ENCODE results near the gene IRAK2.
"Not testable (repeated sequence)": the region's sequence is repeated elsewhere in the genome, so short reads cannot be mapped to it uniquely, and the experiment has no call there.

The IRAK2 gene

DNA sequence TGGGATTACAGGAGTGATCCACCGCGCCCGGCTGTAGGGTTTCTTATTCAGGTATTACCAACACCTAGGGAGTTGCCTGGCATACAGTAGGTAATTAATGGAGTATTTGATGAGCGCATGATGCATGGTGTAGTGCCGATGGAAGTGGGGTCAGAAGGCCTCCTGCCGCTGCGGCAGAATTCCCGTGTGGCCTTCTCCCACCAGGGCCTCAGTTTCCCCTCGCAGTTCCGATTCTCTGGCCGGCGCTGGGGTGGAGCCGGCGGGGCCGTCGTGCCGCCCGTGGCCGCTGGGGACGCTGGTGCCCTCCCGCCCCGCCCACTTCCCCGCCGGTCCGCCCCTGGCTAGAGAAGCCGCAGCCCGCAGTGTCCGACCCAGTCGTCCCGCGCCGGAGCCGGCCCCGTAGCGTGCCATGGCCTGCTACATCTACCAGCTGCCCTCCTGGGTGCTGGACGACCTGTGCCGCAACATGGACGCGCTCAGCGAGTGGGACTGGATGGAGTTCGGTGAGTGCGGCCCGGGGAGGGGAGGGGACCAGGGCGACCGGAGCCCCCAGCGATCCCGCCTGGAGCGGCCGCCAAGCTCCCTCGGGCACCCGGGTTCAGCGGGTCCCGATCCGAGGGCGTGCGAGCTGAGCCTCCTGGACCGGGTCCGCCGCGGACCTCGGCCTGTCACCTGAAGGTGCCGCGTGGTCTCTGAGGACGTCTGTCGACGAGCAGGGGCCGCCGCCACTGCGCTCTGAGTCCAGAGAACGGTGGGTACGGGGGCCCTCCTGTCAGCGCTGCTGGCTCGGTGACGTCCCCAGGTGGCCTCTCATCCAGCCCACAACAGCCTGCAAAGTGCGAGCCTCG is at the start of gene IRAK2:
TSS of gene IRAK2 (plus strand) at position 374 of the 848 bp plus-strand sequence. CDS start at position 410, 36 bp downstream.
- no peak for FAIRE-seq

- no peak for FAIRE-seq
These were observed 49.2 kb upstream of the IRAK2 start, which contains the start of gene BRK1 for GRCh38 chr3:10115326-10116137. Gene BRK1 (plus strand): TSS chr3:10115675. CDS start chr3:10115702, 27 bp downstream.

DNA sequence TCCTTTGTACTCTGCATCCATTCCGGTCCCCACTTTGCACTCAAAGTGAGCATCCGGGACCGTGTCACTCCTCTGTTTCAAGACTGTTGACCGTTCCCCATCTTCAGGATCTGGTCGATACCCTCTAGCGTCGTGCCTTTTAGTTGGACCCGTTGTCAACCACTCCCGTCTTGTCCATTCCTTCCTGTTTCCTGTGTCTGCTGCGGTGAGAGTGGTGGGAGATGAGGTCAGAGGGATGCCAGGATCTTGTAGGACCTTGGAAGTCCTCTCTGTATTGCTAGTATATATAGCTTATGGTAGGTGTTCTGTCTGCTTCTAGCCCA is 48.6 kb upstream of the IRAK2 start:
- FAIRE-seq: no peak

DNA sequence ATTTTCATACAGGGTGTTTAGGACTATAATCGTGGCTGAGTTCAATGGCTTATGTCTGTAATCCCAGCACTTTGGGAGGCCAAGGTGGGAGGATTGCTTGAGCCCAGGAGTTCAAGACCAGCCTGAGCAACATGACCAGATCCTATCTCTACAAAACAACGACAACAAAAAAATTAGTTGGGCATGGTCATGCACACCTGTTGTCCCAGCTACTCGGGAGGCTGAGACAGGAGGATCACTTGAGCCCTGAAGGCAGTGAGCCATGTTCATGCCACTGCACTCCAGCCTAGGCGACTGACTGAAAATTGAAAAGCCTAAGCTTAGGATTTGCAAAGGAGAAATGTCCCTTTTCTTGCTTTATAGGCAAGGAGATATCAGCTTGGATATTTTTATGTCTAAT is 47.8 kb upstream of the IRAK2 start:
- no peak for FAIRE-seq

GRCh38 chr3:10119376-10119775 is 45.3 kb upstream of the IRAK2 start:
- no peak for FAIRE-seq

- FAIRE-seq: no peak
These were observed 43.7 kb upstream of the IRAK2 start for GRCh38 chr3:10121064-10121463.

DNA sequence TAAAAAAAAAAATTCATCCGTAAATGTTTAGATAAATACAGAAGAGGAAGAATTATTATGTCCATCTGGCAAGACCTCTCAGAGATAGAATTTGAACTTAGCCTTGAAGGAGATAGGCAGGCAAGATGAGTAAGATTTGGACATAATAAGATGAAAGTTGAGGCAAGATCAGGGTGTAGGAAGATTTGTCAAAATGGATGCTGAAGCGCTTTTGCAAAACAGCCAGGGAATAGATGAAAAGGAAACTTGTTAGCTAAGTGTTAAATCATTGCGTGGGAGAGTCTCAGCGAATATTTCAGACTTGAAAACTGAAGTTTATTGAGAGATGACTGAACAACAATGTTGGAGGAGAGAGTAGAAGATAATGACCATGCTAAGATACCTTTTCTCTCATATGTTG is 42.0 kb upstream of the IRAK2 start:
- no peak for FAIRE-seq

DNA sequence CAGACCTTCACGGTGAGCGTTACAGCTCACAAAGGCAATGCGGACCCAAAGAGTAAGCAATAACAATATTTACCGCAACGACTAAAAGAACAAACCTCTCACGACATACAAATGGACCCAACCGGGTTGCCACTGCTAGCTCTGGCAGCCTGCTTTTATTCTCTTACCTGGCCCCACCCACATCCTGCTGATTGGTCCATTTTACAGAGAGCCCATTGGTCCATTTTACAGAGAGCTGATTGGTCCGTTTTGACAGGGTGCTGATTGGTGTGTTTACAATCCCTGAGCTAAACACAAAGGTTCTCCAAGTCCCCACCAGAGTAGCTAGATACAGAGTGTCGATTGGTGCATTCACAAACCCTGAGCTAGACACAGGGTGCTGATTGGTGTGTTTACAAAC is 28.8 kb upstream of the IRAK2 start:
- not testable (repeated sequence) for FAIRE-seq

DNA sequence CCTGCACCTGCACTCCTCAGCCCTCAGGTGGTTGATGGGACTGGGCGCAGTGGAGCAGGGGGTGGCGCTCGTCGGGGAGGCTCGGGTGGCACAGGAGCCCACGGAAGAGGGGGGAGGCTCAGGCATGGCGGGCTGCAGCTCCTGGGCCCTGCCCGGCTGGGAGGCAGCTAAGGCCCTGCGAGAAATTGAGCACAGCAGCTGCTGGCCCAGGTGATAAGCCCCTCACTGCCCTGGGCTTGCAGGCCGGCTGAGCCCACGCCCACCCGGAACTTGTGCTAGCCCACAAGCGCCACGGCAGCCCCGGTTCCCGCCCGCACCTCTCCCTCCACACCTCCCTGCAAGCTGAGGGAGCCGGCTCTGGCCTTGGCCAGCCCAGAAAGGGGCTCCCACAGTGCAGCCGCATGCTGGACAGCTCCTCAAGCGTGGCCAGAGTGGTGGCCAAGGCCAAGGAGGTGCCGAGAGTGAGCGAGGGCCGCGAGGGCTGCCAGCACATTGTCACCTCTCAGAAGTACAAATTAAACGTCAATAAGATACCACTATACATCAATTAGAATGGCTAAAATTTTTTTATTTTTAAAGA is 28.2 kb upstream of the IRAK2 start:
- FAIRE-seq: no peak

- FAIRE-seq: no peak
These were observed 27.5 kb upstream of the IRAK2 start for GRCh38 chr3:10137178-10137577.

DNA sequence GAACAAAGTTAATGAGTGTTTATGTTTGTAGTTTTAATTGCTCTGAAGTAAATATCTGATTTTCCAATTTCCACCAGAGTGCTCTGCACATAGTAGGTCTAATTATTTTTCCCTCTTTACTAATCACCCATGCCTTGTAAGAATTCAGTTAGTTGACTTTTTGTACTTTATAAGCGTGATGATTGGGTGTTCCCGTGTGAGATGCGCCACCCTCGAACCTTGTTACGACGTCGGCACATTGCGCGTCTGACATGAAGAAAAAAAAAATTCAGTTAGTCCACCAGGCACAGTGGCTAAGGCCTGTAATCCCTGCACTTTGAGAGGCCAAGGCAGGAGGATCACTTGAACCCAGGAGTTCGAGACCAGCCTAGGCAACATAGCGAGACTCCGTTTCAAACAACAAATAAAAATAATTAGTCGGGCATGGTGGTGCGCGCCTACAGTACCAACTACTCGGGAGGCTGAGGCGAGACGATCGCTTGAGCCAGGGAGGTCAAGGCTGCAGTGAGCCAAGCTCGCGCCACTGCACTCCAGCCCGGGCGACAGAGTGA is 23.6 kb upstream of the IRAK2 start:
- FAIRE-seq: no peak

- FAIRE-seq: no peak
These were observed 21.8 kb upstream of the IRAK2 start for GRCh38 chr3:10142707-10143560.

DNA sequence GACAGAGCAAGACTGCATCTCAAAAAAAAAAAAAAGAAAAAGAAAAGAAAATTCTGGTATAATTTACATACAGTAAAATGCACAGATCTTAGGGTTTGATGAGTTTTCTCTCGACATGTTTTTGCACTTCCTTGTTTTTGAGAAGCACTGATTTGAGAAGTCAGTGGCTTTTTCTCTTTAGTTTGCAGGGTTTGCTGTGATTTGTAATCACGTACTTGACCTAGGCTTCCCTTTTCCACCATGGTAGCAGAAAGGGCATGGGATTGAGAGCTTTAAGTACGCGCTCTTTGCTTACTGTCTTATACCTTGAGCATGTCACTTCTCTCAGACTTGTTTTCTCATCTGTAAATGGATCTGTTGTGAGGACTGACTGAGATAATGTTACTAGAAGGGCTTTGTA is 19.0 kb upstream of the IRAK2 start:
- FAIRE-seq: no peak

DNA sequence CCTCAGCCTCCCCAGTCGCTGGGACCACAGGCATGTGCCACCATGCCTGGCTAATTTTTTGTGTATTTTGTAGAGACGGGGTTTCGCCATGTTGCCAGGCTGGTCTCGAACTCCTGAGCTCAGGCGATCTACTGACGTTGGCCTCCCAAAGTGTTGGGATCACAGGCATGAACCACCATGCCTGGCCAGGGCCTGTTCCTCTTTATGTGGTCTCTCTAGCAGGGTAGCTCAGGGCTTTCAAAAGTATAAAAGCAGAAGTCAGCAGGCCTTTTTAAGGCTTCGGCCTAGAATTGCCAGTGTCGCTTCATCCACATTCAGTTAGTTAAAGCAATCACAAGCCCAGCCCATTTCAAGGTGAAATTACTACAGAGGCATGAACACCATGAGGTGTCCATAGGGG is 15.5 kb upstream of the IRAK2 start:
- no peak for FAIRE-seq

GRCh38 chr3:10150987-10151386 is 13.7 kb upstream of the IRAK2 start:
- no peak for FAIRE-seq

DNA sequence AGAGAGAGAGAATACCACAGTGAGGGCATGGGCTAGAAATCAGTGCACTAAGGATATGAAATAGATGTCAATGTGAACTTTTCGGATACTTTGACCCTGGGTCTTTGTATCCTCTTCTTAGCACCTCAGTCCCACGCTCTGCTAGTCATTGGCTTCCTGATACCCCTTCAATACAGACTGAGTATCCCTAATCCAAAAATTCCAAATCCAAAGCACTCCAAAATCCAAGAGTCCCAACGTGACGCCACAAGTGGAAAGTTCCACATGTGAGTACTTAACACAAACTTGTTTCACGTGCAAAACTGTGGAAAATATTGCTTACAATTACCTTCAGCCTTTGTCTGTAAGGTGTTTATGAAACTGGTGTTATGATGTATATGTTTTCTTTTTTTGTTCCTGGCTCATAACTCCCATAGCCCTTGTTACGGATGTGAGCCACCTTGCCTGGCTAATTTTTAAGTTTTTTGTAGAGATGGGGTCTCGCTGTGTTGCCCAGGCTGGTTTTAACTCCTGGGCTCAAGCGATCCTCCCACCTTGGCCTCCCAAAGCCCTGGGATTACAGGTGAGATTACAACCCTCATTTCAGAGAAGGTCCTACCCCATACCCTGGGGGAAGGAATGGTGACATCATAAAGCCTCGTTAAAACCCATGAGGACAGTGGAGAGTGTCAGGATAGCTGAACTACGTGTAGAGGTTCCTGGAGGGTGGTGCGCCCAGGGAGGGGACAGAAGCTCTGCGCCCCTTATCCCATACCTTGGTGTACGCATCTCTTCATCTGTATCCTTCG is 10.2 kb upstream of the IRAK2 start:
- FAIRE-seq: no peak

DNA sequence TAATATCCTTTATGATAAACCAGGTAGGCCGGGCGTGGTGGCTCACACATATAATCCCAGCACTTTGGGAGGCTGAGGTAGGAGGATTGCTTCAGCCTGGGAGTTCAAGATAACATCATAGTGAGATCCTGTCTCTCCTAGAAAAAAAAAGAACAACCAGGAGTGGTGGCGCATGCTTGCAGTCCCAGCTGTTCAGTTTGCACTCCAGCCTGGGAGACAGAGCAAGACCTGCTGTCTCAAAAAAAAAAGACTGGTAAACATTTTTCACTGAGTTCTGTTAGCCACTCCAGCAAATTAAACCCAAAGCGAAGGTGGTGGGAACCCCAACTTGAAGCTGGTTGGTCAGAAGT is 9.6 kb upstream of the IRAK2 start:
- no peak for FAIRE-seq

DNA sequence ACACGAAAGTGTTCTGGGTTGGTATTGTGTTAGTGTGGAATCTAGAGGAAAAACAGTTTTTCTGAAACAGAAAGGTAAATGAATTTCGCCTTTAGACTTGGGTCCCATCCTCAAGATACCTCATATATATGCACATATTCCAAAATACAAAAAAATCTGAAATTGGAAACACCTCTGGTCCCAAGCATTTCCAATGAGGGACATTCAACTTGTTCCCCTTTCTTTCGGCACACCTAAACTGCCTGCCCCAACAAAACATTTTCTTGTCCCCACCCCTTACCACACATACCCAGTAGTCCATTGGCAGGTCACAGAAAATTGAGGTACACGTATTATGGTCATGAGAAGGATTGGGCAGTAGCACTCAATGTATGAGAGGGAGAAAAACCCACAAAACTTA is 9.1 kb upstream of the IRAK2 start:
- no peak for FAIRE-seq

- FAIRE-seq: no peak
These were observed 7.7 kb upstream of the IRAK2 start for GRCh38 chr3:10157031-10157430.

- not testable (repeated sequence) for FAIRE-seq
These were observed 6.2 kb upstream of the IRAK2 start for GRCh38 chr3:10158555-10158954.

GRCh38 chr3:10160346-10160745 is 4.4 kb upstream of the IRAK2 start:
- no peak for FAIRE-seq

DNA sequence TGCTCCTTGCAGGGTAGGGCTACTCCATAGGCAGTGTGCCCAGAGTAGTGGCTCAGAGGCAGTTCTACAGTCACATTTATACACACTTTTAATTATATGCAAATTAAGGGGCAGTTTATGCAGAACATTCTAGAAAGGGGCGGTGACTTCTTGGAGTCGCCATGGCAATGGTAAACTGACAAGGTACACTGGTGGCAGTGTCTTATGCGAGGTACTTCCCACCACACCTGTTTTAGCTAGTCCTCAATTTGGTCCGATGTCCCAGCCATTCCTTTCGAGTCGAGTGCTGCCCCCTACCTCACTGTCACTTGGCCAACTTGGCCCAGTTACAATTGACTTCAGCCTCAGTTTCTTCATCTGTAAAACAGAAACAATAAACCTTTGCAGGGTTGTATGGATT is 3.8 kb upstream of the IRAK2 start:
- FAIRE-seq: no peak
